SU-DHL-6 (cell line): ENCODE measurements around the gene TCF21.

Source experiments
- CTCF ChIP-seq: fragments of 200-600 bp; sonication (generic); IDR thresholded peaks from one replicate; pipeline ENCODE4 v1.5.1; 2017; ENCODE audit warnings: antibody characterized with exemption, mild to moderate bottlenecking, low read length, moderate library complexity; ENCODE audit not compliant: insufficient read depth, poor library complexity, severe bottlenecking
- EZH2phosphoT487 ChIP-seq: fragments of 200-600 bp; sonication (generic), shearing (Covaris generic); conservative IDR thresholded peaks from 2 replicates; pipeline ENCODE4 v1.6.1; 2018; ENCODE audit warnings: mild to moderate bottlenecking, antibody characterized with exemption, low read length, moderate library complexity, mixed read lengths

GRCh38 chr6:133919362-133919761 is 30.4 kb downstream of the TCF21 start:
- no peak for TF ChIP-seq CTCF
- TF ChIP-seq EZH2phosphoT487: no peak
